Left lung (tissue), 10 donors: Measurements from ENCODE around the gene DNAH3. TPM values are rescaled to one million over a fixed set of nuclear protein-coding genes. Genes with fewer than 3 reads are reported as not detected.

ENCODE experiments used
- ATAC-seq: fragments of 200-7000 bp; cut with Tn5 transposase; one replicate; pipeline ENCODE4 v1.9.1; 2020; ENCODE audit warnings: moderate library complexity
- DNase-seq, 4 donors: peaks; one replicate each; pipeline ENCODE4 v3.0.0-alpha.2; 2013 to 2020
- H3K27ac ChIP-seq, 2 donors: fragments of 200-600 bp; sonication (generic) in 1 of 2; one replicate each; pipeline versions ENCODE4 v1.5.0 to v1.8.0; 2020 to 2021
- H3K27me3 ChIP-seq, 2 donors: fragments of 200-600 bp; sonication (generic) in 1 of 2; one replicate each; pipeline versions ENCODE4 v1.5.0 to v1.8.0; 2020 to 2021
- H3K36me3 ChIP-seq, 2 donors: fragments of 200-600 bp; sonication (generic) in 1 of 2; one replicate each; pipeline versions ENCODE4 v1.5.0 to v1.8.0; 2020 to 2021
- H3K4me1 ChIP-seq, 2 donors: fragments of 200-600 bp; one replicate each; pipeline ENCODE4 v1.8.0; 2021
- H3K4me3 ChIP-seq, 2 donors: fragments of 200-600 bp; sonication (generic) in 1 of 2; one replicate each; pipeline versions ENCODE4 v1.5.0 to v1.8.0; 2020 to 2021; ENCODE audit warnings: mild to moderate bottlenecking in 1 of 2
- H3K9me3 ChIP-seq, 2 donors: fragments of 200-600 bp; sonication (generic) in 1 of 2; one replicate each; pipeline versions ENCODE4 v1.5.0 to v1.8.0; 2020 to 2021
- CTCF ChIP-seq, 2 donors: fragments of 200-600 bp; sonication (generic) in 1 of 2; IDR thresholded peaks; one replicate each; pipeline versions ENCODE4 v1.5.0 to v1.8.0; 2021; ENCODE audit warnings: antibody characterized with exemption in 2 of 2
- intact Hi-C, 2 donors: fragments of 100-400 bp; cut with DNase I; formaldehyde crosslinking; loops; one replicate each; pipeline versions ENCODE4 v1.11.2 to v1.14.2; 2022
- polyA plus RNA-seq, 6 donors: library from polyadenylated mRNA; unstranded; fragments of 120-200 nt; gene quantifications; one replicate each; pipeline ENCODE4 v1.2.1, GENCODE V29; 2013; ENCODE audit not compliant: insufficient read length in 6 of 6
- total RNA-seq, 2 donors: library from RNA; stranded (reverse); fragmentation: NEBNext Ultra II Directional; extraction: Animal tissue kit (Norgen Biotek cat#: 25700); gene quantifications; one replicate each; pipeline ENCODE4 v1.2.1, GENCODE V29; 2021
- donor health status: DM: no; HTN: yes; CAD: no.
- donor health status: DM: no; HTN: no; CAD: no.

DNAH3 gene
- total and polyA plus RNA-seq, 8 donors: 0.88 to 6.4 (median 3.2) TPM; not detected in 1

DNA sequence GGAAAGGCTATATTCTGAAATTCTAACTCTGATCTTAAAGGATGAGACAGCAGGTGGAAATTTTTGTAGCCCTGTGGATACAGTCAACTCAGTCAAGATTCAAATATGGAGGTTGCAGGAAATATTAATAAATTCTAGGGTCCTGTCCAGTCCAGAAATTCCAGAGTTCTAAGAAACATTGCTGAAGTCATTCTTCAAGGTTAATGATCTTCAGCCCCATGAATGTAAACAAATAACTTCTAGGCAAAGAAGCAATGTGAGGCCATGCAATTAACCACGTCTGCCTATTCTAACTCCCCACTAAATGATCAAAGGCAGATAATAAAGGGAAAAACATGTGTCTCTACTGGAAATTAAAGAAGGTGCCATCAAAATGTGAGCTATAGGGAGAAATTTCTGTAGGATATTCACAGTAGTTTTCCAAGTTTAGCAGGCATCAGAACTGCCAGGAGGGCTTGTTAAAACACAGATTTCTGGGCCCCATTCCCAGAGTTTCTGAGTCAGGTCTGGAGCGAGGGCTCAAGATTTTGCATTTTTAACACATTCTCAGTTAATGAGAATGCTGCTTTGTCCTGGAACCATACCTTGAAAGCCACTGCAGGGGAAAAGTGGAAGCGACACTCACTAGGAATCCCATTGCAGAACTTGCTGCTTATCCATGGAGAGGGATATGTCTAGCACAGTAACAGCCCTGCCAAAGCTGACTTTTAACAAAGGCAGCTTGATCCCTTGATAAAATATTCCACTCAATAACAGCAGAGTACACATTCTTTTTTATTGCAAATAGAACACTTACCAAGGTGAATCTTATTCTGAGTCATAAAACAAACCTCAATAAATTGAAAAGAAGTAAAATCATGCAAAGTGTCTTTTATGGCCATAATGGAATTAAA, 61.8 kb downstream of the DNAH3 start:
- no peak overlapping the region for H3K27ac ChIP-seq
- ATAC-seq (peak; percentile 16), DNase-seq (no peak)
- no peaks in the 10 kb centered on the region for H3K27me3 ChIP-seq
- no peaks in the 10 kb centered on the region for H3K4me1 ChIP-seq
- intact Hi-C loops: no loop called here
- H3K9me3 ChIP-seq: no peaks in the 10 kb centered on the region
- no peak overlapping the region for H3K4me3 ChIP-seq
- no peaks in the 10 kb centered on the region for H3K36me3 ChIP-seq
- no peak for TF ChIP-seq CTCF (IDR thresholded peaks at IDR 0.05)

- no peaks in the 10 kb centered on the region for H3K27me3 ChIP-seq
- H3K27ac ChIP-seq: no peak overlapping the region
- TF ChIP-seq CTCF (IDR thresholded peaks at IDR 0.05): no peak
- no peaks in the 10 kb centered on the region for H3K36me3 ChIP-seq
- DNase-seq (no peak), ATAC-seq (peak; percentile 84)
- intact Hi-C loops: no loop called here
- no peak overlapping the region for H3K4me3 ChIP-seq
- no peaks in the 10 kb centered on the region for H3K9me3 ChIP-seq
- no peaks in the 10 kb centered on the region for H3K4me1 ChIP-seq
These were observed 62.5 kb downstream of the DNAH3 start for GRCh38 chr16:21088143-21088542.

DNA sequence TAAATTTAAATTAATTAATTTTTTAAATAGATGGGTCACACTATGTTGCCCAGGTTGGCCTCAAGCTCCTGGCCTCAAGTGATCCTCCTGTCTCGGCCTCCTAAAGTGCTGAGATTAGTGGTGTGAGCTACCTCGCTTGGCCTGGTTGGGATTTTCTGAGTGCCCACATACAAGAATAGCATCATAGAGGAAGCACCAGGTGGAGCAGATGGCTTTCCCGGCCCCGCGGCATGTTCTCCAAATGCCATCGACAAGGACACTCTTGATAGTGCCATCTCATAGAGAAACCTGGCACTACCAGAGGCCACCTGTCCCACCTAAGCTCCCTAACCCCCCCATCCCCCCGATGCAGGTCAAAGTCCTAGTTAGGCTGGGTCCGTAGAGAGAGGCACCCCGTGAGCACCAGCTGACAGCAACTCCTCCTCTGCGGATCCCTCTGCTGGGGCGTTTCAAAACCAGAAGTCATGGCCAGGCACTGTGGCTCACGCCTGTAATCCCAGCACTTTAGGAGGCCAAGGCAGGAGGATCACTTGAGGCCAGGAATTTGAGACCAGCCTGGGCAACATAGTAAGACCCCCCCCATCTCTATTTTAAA, 65.9 kb downstream of the DNAH3 start:
- H3K4me3 ChIP-seq: no peak overlapping the region
- no peak for TF ChIP-seq CTCF (IDR thresholded peaks at IDR 0.05)
- intact Hi-C loops: no loop called here
- no peak for ATAC-seq
- H3K9me3 ChIP-seq: no peaks in the 10 kb centered on the region
- no peak for DNase-seq
- no peaks in the 10 kb centered on the region for H3K36me3 ChIP-seq
- no peak overlapping the region for H3K27ac ChIP-seq
- no peaks in the 10 kb centered on the region for H3K27me3 ChIP-seq
- no peaks in the 10 kb centered on the region for H3K4me1 ChIP-seq

DNA sequence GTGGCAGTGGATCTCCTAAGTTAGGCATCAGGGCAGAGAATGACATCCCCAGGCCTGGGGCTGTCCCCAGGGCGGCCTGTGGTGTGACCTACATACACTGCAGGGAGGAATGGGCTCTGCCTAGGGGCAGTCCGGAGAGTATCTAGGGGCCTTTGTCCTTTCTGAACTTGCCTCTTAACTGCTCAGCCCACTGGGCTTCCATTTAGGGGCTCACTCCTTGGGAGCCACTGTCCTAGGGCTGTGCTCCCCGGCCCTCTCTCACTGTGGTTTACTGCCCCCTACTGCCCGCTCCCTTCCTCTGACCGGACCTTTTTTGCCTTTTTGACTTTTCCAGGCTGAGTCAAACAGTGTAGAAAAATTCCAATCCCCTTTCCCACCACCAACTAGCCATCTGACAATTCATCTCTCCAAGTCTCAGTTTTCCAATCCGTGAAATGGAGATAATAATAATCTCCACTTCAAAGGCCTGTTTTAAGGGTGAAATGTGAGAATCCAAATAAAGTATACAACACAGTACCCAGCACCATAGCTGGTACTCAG, 66.8 kb downstream of the DNAH3 start:
- TF ChIP-seq CTCF (IDR thresholded peaks at IDR 0.05): peak; percentile 49 to 56
- no peaks in the 10 kb centered on the region for H3K36me3 ChIP-seq
- no peak overlapping the region for H3K4me3 ChIP-seq
- H3K9me3 ChIP-seq: no peaks in the 10 kb centered on the region
- no peaks in the 10 kb centered on the region for H3K27me3 ChIP-seq
- H3K4me1 ChIP-seq: no peaks in the 10 kb centered on the region
- no peak overlapping the region for H3K27ac ChIP-seq
- DNase-seq (peak in 3 of 4 donors; percentile 23 to 50 (median 50)), ATAC-seq (peak; percentile 95)
- intact Hi-C loops: no loop called here

GRCh38 chr16:21081329-21081728, 69.3 kb downstream of the DNAH3 start:
- intact Hi-C loops: no loop called here
- no peak for TF ChIP-seq CTCF (IDR thresholded peaks at IDR 0.05)

More at GRCh38 chr16:21081329-21081728, 69.3 kb downstream of the DNAH3 start:
- ATAC-seq (no peak), DNase-seq (no peak)
- H3K4me3 ChIP-seq: no peak overlapping the region
- no peaks in the 10 kb centered on the region for H3K27me3 ChIP-seq
- no peaks in the 10 kb centered on the region for H3K9me3 ChIP-seq
- H3K36me3 ChIP-seq: no peaks in the 10 kb centered on the region
- no peaks in the 10 kb centered on the region for H3K4me1 ChIP-seq
- no peak overlapping the region for H3K27ac ChIP-seq
